DOHH2 (cell line): ENCODE data around the gene OR7D4.

ENCODE experiments used
- EZH2phosphoT487 ChIP-seq: fragments of 200-600 bp; sonication (generic); IDR thresholded peaks from 2 replicates; pipeline ENCODE4 v1.6.1; 2017; ENCODE audit warnings: borderline replicate concordance, mild to moderate bottlenecking, antibody characterized with exemption, low read length, moderate library complexity, mixed read lengths
- TF ChIP-seq, protein P1 (sequence below): fragments of 200-600 bp; sonication (generic); IDR thresholded peaks from one replicate; pipeline ENCODE4 v1.5.1; 2014; ENCODE audit warnings: antibody characterized with exemption, mild to moderate bottlenecking, low read depth, low read length; ENCODE audit not compliant: poor library complexity, severe bottlenecking

DNA sequence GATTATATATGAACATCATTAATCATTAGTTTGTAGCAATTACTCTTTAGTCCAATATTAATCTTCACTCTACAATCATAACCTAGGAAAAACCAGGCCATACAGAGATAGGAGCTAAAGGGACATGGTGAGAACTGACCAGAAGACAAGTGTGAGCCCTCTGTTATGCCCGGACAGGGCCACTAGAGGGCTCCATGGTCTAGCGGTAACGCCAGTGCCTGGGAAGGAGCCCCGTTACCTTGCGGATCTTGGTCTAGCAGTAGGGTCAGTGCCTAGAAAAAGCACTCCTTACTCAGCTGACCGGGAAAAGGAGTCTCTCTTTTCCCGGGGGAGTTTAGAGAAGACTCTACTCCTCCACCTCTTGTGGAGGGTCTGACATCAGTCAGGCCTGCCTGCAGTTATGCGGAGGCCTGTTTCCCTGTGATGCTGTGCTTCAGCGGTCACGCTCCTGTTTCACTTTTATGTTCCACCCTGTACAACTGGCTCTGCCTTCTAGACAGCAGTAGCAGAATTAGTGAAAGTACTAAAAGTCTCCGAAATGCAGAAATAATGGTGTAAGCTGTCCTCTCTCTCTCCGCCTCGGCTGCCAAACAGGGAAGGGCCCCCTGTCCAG lies 13.8 kb downstream of the OR7D4 start:
- TF ChIP-seq, protein P1, sequence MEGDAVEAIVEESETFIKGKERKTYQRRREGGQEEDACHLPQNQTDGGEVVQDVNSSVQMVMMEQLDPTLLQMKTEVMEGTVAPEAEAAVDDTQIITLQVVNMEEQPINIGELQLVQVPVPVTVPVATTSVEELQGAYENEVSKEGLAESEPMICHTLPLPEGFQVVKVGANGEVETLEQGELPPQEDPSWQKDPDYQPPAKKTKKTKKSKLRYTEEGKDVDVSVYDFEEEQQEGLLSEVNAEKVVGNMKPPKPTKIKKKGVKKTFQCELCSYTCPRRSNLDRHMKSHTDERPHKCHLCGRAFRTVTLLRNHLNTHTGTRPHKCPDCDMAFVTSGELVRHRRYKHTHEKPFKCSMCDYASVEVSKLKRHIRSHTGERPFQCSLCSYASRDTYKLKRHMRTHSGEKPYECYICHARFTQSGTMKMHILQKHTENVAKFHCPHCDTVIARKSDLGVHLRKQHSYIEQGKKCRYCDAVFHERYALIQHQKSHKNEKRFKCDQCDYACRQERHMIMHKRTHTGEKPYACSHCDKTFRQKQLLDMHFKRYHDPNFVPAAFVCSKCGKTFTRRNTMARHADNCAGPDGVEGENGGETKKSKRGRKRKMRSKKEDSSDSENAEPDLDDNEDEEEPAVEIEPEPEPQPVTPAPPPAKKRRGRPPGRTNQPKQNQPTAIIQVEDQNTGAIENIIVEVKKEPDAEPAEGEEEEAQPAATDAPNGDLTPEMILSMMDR = peak; percentile 73
- TF ChIP-seq EZH2phosphoT487 = no peak
